IMR-90 (cell line): ENCODE results near the gene ZNF277. TPM values are rescaled to one million over a fixed set of nuclear protein-coding genes. Genes with fewer than 3 reads are reported as not detected.

Experiments used
- ATAC-seq: fragments of 200-7000 bp; cut with Tn5 transposase; 2 replicates; pipeline ENCODE4 v1.9.1; 2020; ENCODE audit warnings: low read depth, mild to moderate bottlenecking, moderate library complexity
- BruUV-seq: library from RNA; stranded (reverse); fragments of 400-500 nt; replicated peaks from 2 replicates; lab custom pipeline; 2021; lab: Mats Ljungman, UMichigan
- CTCF ChIA-PET: fragments of 300-600 bp; formaldehyde crosslinking; extraction: SDS; loops from one replicate; lab custom pipeline; 2021; ENCODE audit warnings: antibody characterized with exemption; lab: Yijun Ruan, JAX
- POLR2A ChIA-PET: fragments of 300-600 bp; sonication (Branson Sonifier 250); formaldehyde crosslinking; loops from one replicate; lab custom pipeline; 2022; ENCODE audit warnings: antibody characterized with exemption; ENCODE audit not compliant: unreplicated experiment; lab: Charles Lee
- DNase-seq: peaks from one replicate; pipeline ENCODE4 v3.0.0; 2013
- H2AFZ ChIP-seq: replicated peaks from 2 replicates; pipeline ENCODE3; 2013; ENCODE audit warnings: low read length, mild to moderate bottlenecking; ENCODE audit not compliant: poor library complexity
- H2AK5ac ChIP-seq: 2 replicates; pipeline ENCODE4 v1.6.1; 2013; ENCODE audit warnings: low read depth, low read length, inconsistent platforms
- H2AK9ac ChIP-seq: replicated peaks from 2 replicates; pipeline ENCODE3; 2013; ENCODE audit warnings: mild to moderate bottlenecking, low read depth, low read length, moderate library complexity; ENCODE audit not compliant: poor library complexity
- H2BK120ac ChIP-seq: 2 replicates; pipeline ENCODE4 v1.6.1; 2013; ENCODE audit warnings: low read depth, low read length, inconsistent platforms
- H2BK15ac ChIP-seq: 3 replicates; pipeline ENCODE4 v1.6.1; 2013; ENCODE audit warnings: low read depth, low read length, inconsistent platforms
- H2BK20ac ChIP-seq: 2 replicates; pipeline ENCODE4 v1.6.1; 2013; ENCODE audit warnings: low read depth, mild to moderate bottlenecking, inconsistent platforms, low read length, moderate library complexity
- H2BK5ac ChIP-seq: 2 replicates; pipeline ENCODE4 v1.6.1; 2013; ENCODE audit warnings: mild to moderate bottlenecking, low read depth, low read length, inconsistent platforms; ENCODE audit not compliant: poor library complexity, severe bottlenecking
- H3K14ac ChIP-seq: replicated peaks from 2 replicates; pipeline ENCODE4 v1.6.1; 2013; ENCODE audit warnings: low read depth, low read length, inconsistent platforms
- H3K18ac ChIP-seq: 2 replicates; pipeline ENCODE4 v1.6.1; 2013; ENCODE audit warnings: low read depth, low read length, control low read depth
- H3K23ac ChIP-seq: 2 replicates; pipeline ENCODE4 v1.6.1; 2013; ENCODE audit warnings: low read depth, low read length, inconsistent platforms
- H3K27ac ChIP-seq: 2 replicates; pipeline ENCODE4 v1.5.1; 2013; ENCODE audit warnings: mild to moderate bottlenecking, control low read depth, low read length; ENCODE audit not compliant: insufficient read depth
- H3K27me3 ChIP-seq: 2 replicates; pipeline ENCODE4 v1.6.1; 2013; ENCODE audit warnings: low read length; ENCODE audit not compliant: control insufficient read depth, insufficient read depth
- H3K36me3 ChIP-seq: 2 replicates; pipeline ENCODE4 v1.6.1; 2013; ENCODE audit warnings: low read length, mixed read lengths; ENCODE audit not compliant: control insufficient read depth, insufficient read depth
- H3K4ac ChIP-seq: 2 replicates; pipeline ENCODE4 v1.6.1; 2013; ENCODE audit warnings: low read depth, low read length, inconsistent platforms
- H3K4me1 ChIP-seq: 2 replicates; pipeline ENCODE4 v1.6.1; 2013; ENCODE audit warnings: low read length, mixed read lengths; ENCODE audit not compliant: control insufficient read depth, insufficient read depth
- H3K4me2 ChIP-seq: 2 replicates; pipeline ENCODE4 v1.6.1; 2013; ENCODE audit warnings: low read depth, mild to moderate bottlenecking, control low read depth, low read length, moderate library complexity
- H3K4me3 ChIP-seq: 2 replicates; pipeline ENCODE4 v1.5.1; 2013; ENCODE audit warnings: low read depth, mild to moderate bottlenecking, control low read depth, low read length, moderate library complexity; ENCODE audit not compliant: insufficient read depth
- H3K56ac ChIP-seq: 2 replicates; pipeline ENCODE4 v1.6.1; 2013; ENCODE audit warnings: low read length, inconsistent platforms; ENCODE audit not compliant: insufficient read depth; ENCODE audit errors: extremely low read depth
- H3K79me1 ChIP-seq, 2 experiments: 2 replicates each; pipeline ENCODE4 v1.6.1; 2013; ENCODE audit warnings: low read length in 2 of 2, inconsistent platforms in 1 of 2, low read depth in 1 of 2
- H3K9ac ChIP-seq: 2 replicates; pipeline ENCODE4 v1.6.1; 2013; ENCODE audit warnings: low read depth, low read length, control low read depth
- H3K9me1 ChIP-seq: 2 replicates; pipeline ENCODE4 v1.6.1; 2013; ENCODE audit warnings: low read length, inconsistent platforms; ENCODE audit not compliant: insufficient read depth
- H3K9me3 ChIP-seq: 2 replicates; pipeline ENCODE4 v1.6.1; 2013; ENCODE audit warnings: low read length; ENCODE audit not compliant: control insufficient read depth, insufficient read depth
- H4K20me1 ChIP-seq: 2 replicates; pipeline ENCODE4 v1.6.1; 2013; ENCODE audit warnings: low read length, inconsistent platforms; ENCODE audit not compliant: insufficient read depth
- H4K5ac ChIP-seq: 2 replicates; pipeline ENCODE4 v1.6.1; 2013; ENCODE audit warnings: mild to moderate bottlenecking, low read depth, low read length, control low read depth
- H4K8ac ChIP-seq, 2 experiments: 2 replicates each; pipeline ENCODE4 v1.6.1; 2013; ENCODE audit warnings: low read depth in 2 of 2, low read length in 2 of 2, control low read depth in 1 of 2, inconsistent platforms in 1 of 2
- H4K91ac ChIP-seq: 2 replicates; pipeline ENCODE4 v1.6.1; 2013; ENCODE audit warnings: low read depth, low read length, inconsistent platforms; ENCODE audit not compliant: insufficient read depth
- BHLHE40 ChIP-seq: fragments of 150-350 bp; IDR thresholded peaks from 2 replicates; pipeline ENCODE4 v1.6.1; 2016; ENCODE audit warnings: mild to moderate bottlenecking, low read depth, low read length
- CEBPB ChIP-seq: IDR thresholded peaks from 2 replicates; pipeline ENCODE4 v1.6.1; 2012; ENCODE audit warnings: low read depth, low read length, improper control_type of control experiment
- CHD1 ChIP-seq: IDR thresholded peaks from 2 replicates; pipeline ENCODE4 v1.6.1; 2012; ENCODE audit warnings: low read depth, low read length, improper control_type of control experiment
- FOS ChIP-seq: fragments of 150-350 bp; IDR thresholded peaks from 2 replicates; pipeline ENCODE4 v1.6.1; 2016; ENCODE audit warnings: low read depth, low read length
- MAFK ChIP-seq: IDR thresholded peaks from 2 replicates; pipeline ENCODE4 v1.6.1; 2012; ENCODE audit warnings: low read depth, low read length, improper control_type of control experiment
- MAZ ChIP-seq: IDR thresholded peaks from 2 replicates; pipeline ENCODE4 v1.6.1; 2012; ENCODE audit warnings: low read depth, mild to moderate bottlenecking, low read length, improper control_type of control experiment, moderate library complexity, borderline replicate concordance
- MXI1 ChIP-seq: IDR thresholded peaks from 2 replicates; pipeline ENCODE4 v1.6.1; 2012; ENCODE audit warnings: low read depth, mild to moderate bottlenecking, low read length, moderate library complexity, borderline replicate concordance
- NFE2L2 ChIP-seq: fragments of 150-350 bp; IDR thresholded peaks from 2 replicates; pipeline ENCODE4 v1.6.1; 2016; ENCODE audit warnings: low read depth, mild to moderate bottlenecking, low read length
- POLR2A ChIP-seq: IDR thresholded peaks from 2 replicates; pipeline ENCODE4 v1.6.1; 2012; ENCODE audit warnings: mild to moderate bottlenecking, low read depth, low read length
- RAD21 ChIP-seq: IDR thresholded peaks from 2 replicates; pipeline ENCODE4 v1.6.1; 2012; ENCODE audit warnings: low read length, improper control_type of control experiment
- RCOR1 ChIP-seq: IDR thresholded peaks from 2 replicates; pipeline ENCODE4 v1.6.1; 2012; ENCODE audit warnings: mild to moderate bottlenecking, low read length, improper control_type of control experiment; ENCODE audit not compliant: insufficient replicate concordance
- RFX5 ChIP-seq: IDR thresholded peaks from 2 replicates; pipeline ENCODE4 v1.8.0; 2012; ENCODE audit warnings: low read depth, mild to moderate bottlenecking, low read length, moderate library complexity
- SMC3 ChIP-seq: fragments of 150-350 bp; IDR thresholded peaks from 2 replicates; pipeline ENCODE4 v1.6.1; 2016; ENCODE audit warnings: low read depth, mild to moderate bottlenecking, antibody characterized with exemption, low read length, moderate library complexity
- WGBS, 2 experiments: methylation state at CpG; one replicate each; pipeline versions ENCODE4 v1.1.5 to v1.1.7; 2013; ENCODE audit warnings: missing lambda C conversion rate in 2 of 2; ENCODE audit not compliant: insufficient read length in 1 of 2; ENCODE audit errors: extremely low coverage in 2 of 2; 5-methylcytosine and 5-hydroxymethylcytosine counted together
- dilution Hi-C: fragments of 300-500 bp; cut with HindIII; formaldehyde crosslinking; loops from one replicate; pipeline ENCODE4 v1.14.3; 2018; ENCODE audit warnings: low sequenced_read_pairs; ENCODE audit not compliant: unreplicated experiment
- in situ Hi-C: fragments of 300-500 bp; cut with MboI; formaldehyde crosslinking; loops from 3 replicates; pipeline ENCODE4 v1.14.3; 2019; ENCODE audit warnings: low sequenced_read_pairs, inconsistent platforms, mixed read lengths
- intact Hi-C: fragments of 100-400 bp; cut with micrococcal nuclease; formaldehyde crosslinking; loops from 2 replicates; pipeline ENCODE4 v1.10.0; 2022
- polyA plus RNA-seq, 3 experiments: library from polyadenylated mRNA; depleted of rRNA; stranded (reverse); fragments of >200 nt; gene quantifications; 2 replicates each; pipeline ENCODE4 v1.2.3, GENCODE V29; 2012; ENCODE audit warnings: low replicate concordance in 1 of 3
- total RNA-seq: library from RNA; depleted of rRNA; stranded (reverse); fragments of >200 nt; gene quantifications from 2 replicates; pipeline ENCODE4 v1.2.3, GENCODE V29; 2012
- TF ChIP-seq, protein P1 (sequence below): fragments of 150-350 bp; IDR thresholded peaks from 2 replicates; pipeline ENCODE4 v1.6.1; 2016; ENCODE audit warnings: low read depth, mild to moderate bottlenecking, low read length, moderate library complexity, borderline replicate concordance
- TF ChIP-seq, protein P2 (sequence below): fragments of 150-350 bp; IDR thresholded peaks from 2 replicates; pipeline ENCODE4 v1.6.1; 2017; ENCODE audit warnings: mild to moderate bottlenecking, antibody characterized with exemption, low read length, low read depth
- TF ChIP-seq, protein P3 (sequence below): conservative IDR thresholded peaks from 2 replicates; pipeline ENCODE4 v1.5.1; 2012; ENCODE audit warnings: mild to moderate bottlenecking, low read depth, low read length, improper control_type of control experiment

Gene ZNF277
- total and polyA plus RNA-seq, 2 of the 4 experiments (the other 2 are of a cell fraction) = 7.3 to 21.3 TPM

DNA sequence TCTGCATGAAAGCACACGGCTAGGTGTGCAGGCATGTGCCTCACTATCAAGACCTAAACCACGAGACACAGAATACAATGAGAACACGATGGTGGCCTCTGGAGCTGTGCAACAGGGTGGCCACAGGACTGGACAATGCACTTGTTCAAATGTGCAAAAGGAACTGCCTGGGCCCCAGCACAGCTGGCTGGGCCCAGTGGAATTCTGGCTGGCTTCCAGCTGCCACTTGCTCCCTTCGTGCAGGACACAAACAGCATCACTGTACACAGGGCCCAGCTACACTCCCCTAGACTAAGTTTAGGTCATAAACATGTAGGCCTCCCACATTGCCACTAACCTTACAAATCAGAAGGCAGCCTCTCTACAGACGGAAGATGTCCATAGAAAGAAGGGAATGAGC is 23.7 kb upstream of the ZNF277 start:
- Histone ChIP-seq H3K4ac (no peak overlapping the region), H3K18ac (no peak overlapping the region), H3K14ac (peak overlapping the region; percentile 58; the same call in 1 of the 2 replicates), H3K79me1 (peaks cover 12 to 35% of the 10 kb centered on the region in 2 experiments), H4K8ac (no peak overlapping the region), H2BK15ac (no peak overlapping the region), H3K9ac (no peak overlapping the region), H2BK120ac (no peak overlapping the region), H3K4me2 (no peak overlapping the region), H4K91ac (no peak overlapping the region), H3K27me3 (no peaks in the 10 kb centered on the region), H4K20me1 (no peaks in the 10 kb centered on the region), H2AK5ac (no peak overlapping the region), H2AFZ (no peak overlapping the region), H2AK9ac (no peak overlapping the region), H3K4me3 (no peak overlapping the region), H3K4me1 (peaks cover 2% of the 10 kb centered on the region; the same call in 1 of the 2 replicates), H3K27ac (no peak overlapping the region), H4K5ac (no peak overlapping the region), H3K23ac (no peak overlapping the region), H3K56ac (no peak overlapping the region), H3K9me1 (peaks cover 15% of the 10 kb centered on the region; the same call in 1 of the 2 replicates), H3K36me3 (no peaks in the 10 kb centered on the region), H3K9me3 (no peaks in the 10 kb centered on the region), H2BK5ac (no peak overlapping the region), H2BK20ac (peak overlapping the region; percentile 5; the same call in 1 of the 2 replicates)
- TF ChIP-seq, protein P1, sequence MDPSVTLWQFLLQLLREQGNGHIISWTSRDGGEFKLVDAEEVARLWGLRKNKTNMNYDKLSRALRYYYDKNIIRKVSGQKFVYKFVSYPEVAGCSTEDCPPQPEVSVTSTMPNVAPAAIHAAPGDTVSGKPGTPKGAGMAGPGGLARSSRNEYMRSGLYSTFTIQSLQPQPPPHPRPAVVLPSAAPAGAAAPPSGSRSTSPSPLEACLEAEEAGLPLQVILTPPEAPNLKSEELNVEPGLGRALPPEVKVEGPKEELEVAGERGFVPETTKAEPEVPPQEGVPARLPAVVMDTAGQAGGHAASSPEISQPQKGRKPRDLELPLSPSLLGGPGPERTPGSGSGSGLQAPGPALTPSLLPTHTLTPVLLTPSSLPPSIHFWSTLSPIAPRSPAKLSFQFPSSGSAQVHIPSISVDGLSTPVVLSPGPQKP = no peak
- TF ChIP-seq RFX5 (no peak), CHD1 (no peak), CEBPB (no peak), POLR2A (no peak), NFE2L2 (no peak), MXI1 (no peak), RCOR1 (no peak), MAZ (no peak), MAFK (no peak), SMC3 (no peak), FOS (no peak), BHLHE40 (no peak), RAD21 (no peak)
- TF ChIP-seq, protein P2, sequence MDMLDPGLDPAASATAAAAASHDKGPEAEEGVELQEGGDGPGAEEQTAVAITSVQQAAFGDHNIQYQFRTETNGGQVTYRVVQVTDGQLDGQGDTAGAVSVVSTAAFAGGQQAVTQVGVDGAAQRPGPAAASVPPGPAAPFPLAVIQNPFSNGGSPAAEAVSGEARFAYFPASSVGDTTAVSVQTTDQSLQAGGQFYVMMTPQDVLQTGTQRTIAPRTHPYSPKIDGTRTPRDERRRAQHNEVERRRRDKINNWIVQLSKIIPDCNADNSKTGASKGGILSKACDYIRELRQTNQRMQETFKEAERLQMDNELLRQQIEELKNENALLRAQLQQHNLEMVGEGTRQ = no peak
- TF ChIP-seq, protein P3, sequence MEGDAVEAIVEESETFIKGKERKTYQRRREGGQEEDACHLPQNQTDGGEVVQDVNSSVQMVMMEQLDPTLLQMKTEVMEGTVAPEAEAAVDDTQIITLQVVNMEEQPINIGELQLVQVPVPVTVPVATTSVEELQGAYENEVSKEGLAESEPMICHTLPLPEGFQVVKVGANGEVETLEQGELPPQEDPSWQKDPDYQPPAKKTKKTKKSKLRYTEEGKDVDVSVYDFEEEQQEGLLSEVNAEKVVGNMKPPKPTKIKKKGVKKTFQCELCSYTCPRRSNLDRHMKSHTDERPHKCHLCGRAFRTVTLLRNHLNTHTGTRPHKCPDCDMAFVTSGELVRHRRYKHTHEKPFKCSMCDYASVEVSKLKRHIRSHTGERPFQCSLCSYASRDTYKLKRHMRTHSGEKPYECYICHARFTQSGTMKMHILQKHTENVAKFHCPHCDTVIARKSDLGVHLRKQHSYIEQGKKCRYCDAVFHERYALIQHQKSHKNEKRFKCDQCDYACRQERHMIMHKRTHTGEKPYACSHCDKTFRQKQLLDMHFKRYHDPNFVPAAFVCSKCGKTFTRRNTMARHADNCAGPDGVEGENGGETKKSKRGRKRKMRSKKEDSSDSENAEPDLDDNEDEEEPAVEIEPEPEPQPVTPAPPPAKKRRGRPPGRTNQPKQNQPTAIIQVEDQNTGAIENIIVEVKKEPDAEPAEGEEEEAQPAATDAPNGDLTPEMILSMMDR = no peak
- DNase-seq (no peak), ATAC-seq (no peak)
- no TSS peak for BruUV-seq
- WGBS, 2 experiments = 83% methylated on average over 4 of the region's 5 CpGs; no CpG with 5 or more reads in 1 of the 2 experiments
- POLR2A ChIA-PET = no interaction called here
- in situ Hi-C loops = no loop called here
- CTCF ChIA-PET = no interaction called here
- intact Hi-C loops = no loop called here
- dilution Hi-C loops = no loop called here
